Esophagus muscularis mucosa (tissue), 3 donors: ENCODE measurements around the gene OTUD7B.

Source experiments
- CTCF ChIP-seq, 3 experiments: fragments of 200-600 bp in 2 of 3; fragments of 450-650 bp in 1 of 3; sonication (generic) in 2 of 3; IDR thresholded peaks; one replicate each; pipeline ENCODE4 v1.5.1; 2017 to 2019; ENCODE audit warnings: antibody characterized with exemption in 3 of 3, mild to moderate bottlenecking in 2 of 3, moderate library complexity in 1 of 3
- POLR2A ChIP-seq: fragments of 450-650 bp; IDR thresholded peaks from one replicate; pipeline ENCODE4 v1.6.1; 2017; ENCODE audit warnings: antibody characterized with exemption, moderate library complexity, mild to moderate bottlenecking, low read depth
- POLR2AphosphoS5 ChIP-seq, 2 donors: sonication (generic); formaldehyde crosslinking; IDR thresholded peaks; one replicate each; pipeline ENCODE4 v1.6.1; 2017; ENCODE audit warnings: antibody characterized with exemption in 2 of 2

- no peak for TF ChIP-seq CTCF (IDR thresholded peaks at IDR 0.05)
- TF ChIP-seq POLR2A = no peak
- TF ChIP-seq POLR2AphosphoS5 (IDR thresholded peaks at IDR 0.05) = peak in 1 of 2 donors; percentile 32
These were observed 73.4 kb downstream of the OTUD7B start for GRCh38 chr1:149936992-149937705.
